BLaER1 treated with 17β-estradiol and CSF1 and Interleukin-3, amounts not matched to agents 10 nM and 100 nM (cell line): Measurements from ENCODE around the gene ABHD10.

Source experiments
- H3K27ac ChIP-seq, 11 experiments: shearing (Covaris generic); formaldehyde crosslinking; 2 replicates each; pipeline ENCODE4 v1.8.1; 2022
- H3K27me3 ChIP-seq, 11 experiments: shearing (Covaris generic); formaldehyde crosslinking; 2 replicates each; pipeline ENCODE4 v1.8.1; 2022
- H3K36me3 ChIP-seq, 11 experiments: shearing (Covaris generic); formaldehyde crosslinking; 2 replicates each; pipeline ENCODE4 v1.8.1; 2022
- H3K4me1 ChIP-seq, 10 experiments: shearing (Covaris generic); formaldehyde crosslinking; 2 replicates each; pipeline ENCODE4 v1.8.1; 2022
- H3K4me2 ChIP-seq, 11 experiments: shearing (Covaris generic); formaldehyde crosslinking; 2 replicates each; pipeline ENCODE4 v1.8.1; 2022
- H3K4me3 ChIP-seq, 10 experiments: shearing (Covaris generic); formaldehyde crosslinking; 2 replicates each; pipeline ENCODE4 v1.8.1; 2022
- H3K9ac ChIP-seq, 11 experiments: shearing (Covaris generic); formaldehyde crosslinking; 2 replicates each; pipeline ENCODE4 v1.8.1; 2022
- H3K9me3 ChIP-seq, 11 experiments: shearing (Covaris generic); formaldehyde crosslinking; replicated peaks in 1 of 11; 2 replicates each; pipeline ENCODE4 v1.8.1; 2022
- H4K20me1 ChIP-seq, 11 experiments: shearing (Covaris generic); formaldehyde crosslinking; 2 replicates each; pipeline ENCODE4 v1.8.1; 2022
- Cebpa-rat ChIP-seq, 11 experiments: shearing (Covaris generic); IDR thresholded peaks; 2 replicates each; pipeline ENCODE4 v1.8.1; 2022

The ABHD10 gene

DNA sequence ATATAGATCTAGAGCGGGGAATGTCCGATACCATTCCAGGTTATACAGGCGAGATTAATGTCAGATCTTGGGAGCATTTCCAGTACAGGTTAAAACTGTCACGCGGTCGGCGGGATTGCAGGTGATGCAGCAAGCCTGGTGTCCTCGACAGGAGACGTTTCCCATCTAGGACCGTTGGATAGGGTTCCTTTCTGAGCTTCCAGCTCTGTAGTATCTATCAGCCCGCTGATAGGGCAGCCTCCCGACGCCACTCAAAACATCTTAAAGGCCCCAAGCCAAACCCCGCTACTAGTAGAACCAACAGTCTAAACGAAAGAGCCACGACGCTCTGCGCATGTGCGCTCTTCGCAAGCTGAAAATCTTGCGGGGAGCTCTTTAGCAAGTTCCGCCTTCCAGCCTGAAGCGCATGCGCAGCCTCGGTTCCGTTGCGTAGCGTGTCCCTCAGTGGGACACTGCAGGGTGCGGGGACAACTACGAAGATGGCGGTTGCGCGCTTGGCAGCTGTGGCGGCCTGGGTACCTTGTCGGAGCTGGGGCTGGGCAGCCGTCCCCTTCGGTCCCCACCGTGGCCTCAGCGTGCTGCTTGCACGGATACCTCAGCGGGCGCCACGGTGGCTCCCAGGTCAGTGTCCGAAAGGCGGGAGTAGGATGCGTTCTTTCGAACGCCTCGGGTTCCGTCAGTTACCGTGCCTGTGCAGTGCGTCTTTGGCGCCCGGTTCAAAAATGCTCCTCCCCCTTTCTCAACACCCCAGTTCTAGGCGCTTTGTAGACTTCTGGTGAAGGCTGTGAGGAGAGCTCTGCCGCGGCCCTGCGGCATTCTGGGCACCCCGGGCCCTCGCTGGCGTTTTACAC is at the start of gene ABHD10:
Gene ABHD10 (plus strand): TSS at position 444 of the 851 bp plus-strand sequence. CDS start 36 bp downstream, at position 480.
- Histone ChIP-seq H3K4me1 (peaks cover 14 to 31% (median 24%) of the 10 kb centered on the region in 10 experiments), H3K9me3 (no peaks in the 10 kb centered on the region), H3K27me3 (no peaks in the 10 kb centered on the region), H3K27ac (peak within 1 kb of the TSS; percentile 66 to 93 (median 89)), H3K4me2 (peak within 1 kb of the TSS; percentile 62 to 88 (median 74)), H3K36me3 (peaks cover 0 to 28% (median 6%) of the 10 kb centered on the region in 11 experiments; a peak in 19 of 22 replicates), H3K9ac (peak within 1 kb of the TSS; percentile 78 to 95 (median 89)), H4K20me1 (peaks cover 0 to 26% (median 7%) of the 10 kb centered on the region in 11 experiments; a peak in 9 of 22 replicates), H3K4me3 (peak within 1 kb of the TSS; percentile 75 to 97 (median 87))
- peak in 2 of 11 experiments; percentile 41 to 66; a peak in 4 of 22 replicates for TF ChIP-seq Cebpa-rat (IDR thresholded peaks at IDR 0.05)

DNA sequence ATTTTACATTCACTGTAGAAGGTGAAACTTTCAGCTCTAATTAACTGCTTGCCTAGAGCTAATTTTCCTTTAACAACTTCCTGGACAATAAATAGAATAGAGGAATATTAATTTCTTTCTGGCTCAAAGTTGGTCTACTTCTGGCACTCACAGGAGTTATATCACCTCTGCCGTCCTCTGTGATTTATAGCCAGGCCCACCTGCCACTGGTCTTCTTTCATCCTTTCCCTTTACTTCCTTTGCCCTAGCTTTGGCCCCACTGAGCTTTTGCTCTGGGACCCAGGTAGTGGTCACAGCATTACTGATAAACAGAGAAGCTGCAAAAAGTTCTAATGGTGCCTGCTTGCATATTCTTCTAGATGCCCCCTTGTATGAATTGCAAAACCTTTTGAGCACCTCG is 49.3 kb upstream of the ABHD10 start:
- H4K20me1 ChIP-seq: no peaks in the 10 kb centered on the region
- H3K27ac ChIP-seq: no peak overlapping the region
- H3K36me3 ChIP-seq: peaks cover 0 to 21% (median 0%) of the 10 kb centered on the region in 11 experiments; a peak in 5 of 22 replicates
- peaks cover 0 to 3% (median 2%) of the 10 kb centered on the region in 10 experiments; a peak in 14 of 20 replicates for H3K4me1 ChIP-seq
- H3K4me3 ChIP-seq: no peak overlapping the region
- H3K9me3 ChIP-seq: peaks cover 0 to 4% (median 0%) of the 10 kb centered on the region in 11 experiments; a peak in 1 of 22 replicates
- no peaks in the 10 kb centered on the region for H3K27me3 ChIP-seq
- no peak overlapping the region for H3K9ac ChIP-seq
- H3K4me2 ChIP-seq: no peak overlapping the region
- TF ChIP-seq Cebpa-rat (IDR thresholded peaks at IDR 0.05): no peak

GRCh38 chr3:111932946-111933345 is 45.9 kb upstream of the ABHD10 start:
- H3K27me3 ChIP-seq: no peaks in the 10 kb centered on the region
- no peak overlapping the region for H3K27ac ChIP-seq
- no peak for TF ChIP-seq Cebpa-rat (IDR thresholded peaks at IDR 0.05)
- no peak overlapping the region for H3K4me2 ChIP-seq
- no peaks in the 10 kb centered on the region for H3K4me1 ChIP-seq
- H3K9me3 ChIP-seq: peaks cover 0 to 4% (median 0%) of the 10 kb centered on the region in 11 experiments; a peak in 1 of 22 replicates
- H4K20me1 ChIP-seq: no peaks in the 10 kb centered on the region
- H3K4me3 ChIP-seq: no peak overlapping the region
- H3K9ac ChIP-seq: no peak overlapping the region
- peaks cover 0 to 21% (median 0%) of the 10 kb centered on the region in 11 experiments; a peak in 5 of 22 replicates for H3K36me3 ChIP-seq

- no peak for TF ChIP-seq Cebpa-rat (IDR thresholded peaks at IDR 0.05)
Measured at GRCh38 chr3:111936191-111936841, 42.5 kb upstream of the ABHD10 start.

DNA sequence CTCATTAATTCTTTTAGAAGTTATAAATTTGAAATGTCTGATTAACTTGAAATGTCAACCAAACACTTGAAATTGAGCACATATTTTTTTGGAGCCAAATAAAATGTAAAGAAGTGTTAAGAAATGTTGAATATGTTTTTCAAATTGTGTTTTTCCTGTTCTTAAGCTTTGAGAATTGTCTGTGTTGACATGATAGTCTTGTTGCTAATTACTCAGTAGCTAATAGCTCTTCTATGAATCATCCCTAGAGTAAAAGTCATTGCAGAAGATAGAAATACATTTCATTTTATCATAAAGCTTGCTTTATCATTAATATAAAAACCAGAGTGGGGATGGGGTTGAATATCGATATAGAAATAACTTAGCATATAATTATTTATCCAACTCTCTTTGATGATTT is 41.9 kb upstream of the ABHD10 start:
- no peak overlapping the region for H3K9ac ChIP-seq
- H3K4me1 ChIP-seq: no peaks in the 10 kb centered on the region
- peaks cover 0 to 47% (median 10%) of the 10 kb centered on the region in 11 experiments; a peak in 10 of 22 replicates for H3K36me3 ChIP-seq
- H3K4me2 ChIP-seq: no peak overlapping the region
- peaks cover 0 to 4% (median 0%) of the 10 kb centered on the region in 11 experiments; a peak in 1 of 22 replicates for H3K9me3 ChIP-seq
- TF ChIP-seq Cebpa-rat (IDR thresholded peaks at IDR 0.05): no peak
- no peak overlapping the region for H3K4me3 ChIP-seq
- no peaks in the 10 kb centered on the region for H3K27me3 ChIP-seq
- no peaks in the 10 kb centered on the region for H4K20me1 ChIP-seq
- H3K27ac ChIP-seq: no peak overlapping the region

More at GRCh38 chr3:111936191-111936841, 42.5 kb upstream of the ABHD10 start:
- Histone ChIP-seq H3K27ac (no peak overlapping the region), H4K20me1 (no peaks in the 10 kb centered on the region), H3K9ac (no peak overlapping the region), H3K4me3 (no peak overlapping the region), H3K27me3 (no peaks in the 10 kb centered on the region), H3K9me3 (peaks cover 0 to 4% (median 0%) of the 10 kb centered on the region in 11 experiments; a peak in 1 of 22 replicates), H3K36me3 (peaks cover 0 to 47% (median 10%) of the 10 kb centered on the region in 11 experiments; a peak in 10 of 22 replicates), H3K4me1 (no peaks in the 10 kb centered on the region), H3K4me2 (no peak overlapping the region)

DNA sequence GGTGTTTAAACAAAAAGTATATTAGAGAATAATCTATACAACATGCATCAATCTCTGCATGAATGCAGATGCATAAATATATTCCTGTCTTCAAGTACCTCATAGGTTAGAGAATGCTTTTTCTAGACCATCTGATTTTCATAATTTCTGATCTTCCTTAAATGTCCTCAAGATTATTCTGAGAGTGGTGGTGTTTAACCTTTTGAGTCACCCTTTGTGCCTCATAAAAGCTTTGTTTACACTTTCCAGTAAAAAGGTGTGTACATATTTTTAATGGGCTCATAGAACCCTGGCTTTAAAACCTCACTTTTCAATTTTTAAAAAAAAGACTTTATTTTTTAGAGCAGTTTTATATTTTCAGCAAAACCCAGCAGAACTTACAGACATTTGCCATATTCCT is 41.0 kb upstream of the ABHD10 start:
- H4K20me1 ChIP-seq: no peaks in the 10 kb centered on the region
- no peak overlapping the region for H3K4me2 ChIP-seq
- H3K27ac ChIP-seq: no peak overlapping the region
- H3K9me3 ChIP-seq: peaks cover 0 to 4% (median 0%) of the 10 kb centered on the region in 11 experiments; a peak in 1 of 22 replicates
- TF ChIP-seq Cebpa-rat (IDR thresholded peaks at IDR 0.05): no peak
- H3K4me1 ChIP-seq: no peaks in the 10 kb centered on the region
- no peak overlapping the region for H3K9ac ChIP-seq
- no peaks in the 10 kb centered on the region for H3K27me3 ChIP-seq
- peaks cover 0 to 43% (median 10%) of the 10 kb centered on the region in 11 experiments; a peak in 9 of 22 replicates for H3K36me3 ChIP-seq
- no peak overlapping the region for H3K4me3 ChIP-seq

- Histone ChIP-seq H3K4me1 (no peaks in the 10 kb centered on the region), H3K27ac (no peak overlapping the region), H3K27me3 (no peaks in the 10 kb centered on the region), H3K9ac (no peak overlapping the region), H4K20me1 (no peaks in the 10 kb centered on the region), H3K4me2 (no peak overlapping the region), H3K36me3 (peaks cover 0 to 38% (median 10%) of the 10 kb centered on the region in 11 experiments; a peak in 9 of 22 replicates), H3K4me3 (no peak overlapping the region), H3K9me3 (no peaks in the 10 kb centered on the region)
- TF ChIP-seq Cebpa-rat (IDR thresholded peaks at IDR 0.05): no peak
Measured at GRCh38 chr3:111939873-111940272, 39.0 kb upstream of the ABHD10 start.

DNA sequence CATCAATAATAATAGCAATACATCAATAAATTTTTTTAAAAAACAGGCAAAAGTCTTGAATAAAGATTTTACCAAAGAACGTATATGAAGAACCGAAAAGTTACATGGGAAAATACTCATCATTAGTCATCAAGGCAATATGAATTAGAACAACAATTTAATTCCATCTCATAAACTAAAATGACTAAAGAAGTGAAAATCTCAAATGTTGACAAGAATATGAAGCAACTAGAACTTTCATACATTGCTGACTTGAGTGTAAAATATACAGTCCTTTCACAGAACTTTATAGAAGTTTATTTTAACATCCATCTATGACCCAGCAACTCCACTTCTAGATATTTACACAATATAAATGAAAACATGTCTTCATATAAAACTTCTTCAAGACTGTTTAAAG is 35.3 kb upstream of the ABHD10 start:
- Histone ChIP-seq H4K20me1 (no peaks in the 10 kb centered on the region), H3K9me3 (no peaks in the 10 kb centered on the region), H3K9ac (no peak overlapping the region), H3K4me3 (no peak overlapping the region), H3K36me3 (peaks cover 0 to 31% (median 10%) of the 10 kb centered on the region in 11 experiments; a peak in 9 of 22 replicates), H3K27ac (no peak overlapping the region), H3K27me3 (no peaks in the 10 kb centered on the region), H3K4me2 (no peak overlapping the region), H3K4me1 (no peaks in the 10 kb centered on the region)
- no peak for TF ChIP-seq Cebpa-rat (IDR thresholded peaks at IDR 0.05)

GRCh38 chr3:111944372-111944771 is 34.5 kb upstream of the ABHD10 start:
- no peak overlapping the region for H3K4me3 ChIP-seq
- H3K9me3 ChIP-seq: no peaks in the 10 kb centered on the region
- H3K9ac ChIP-seq: no peak overlapping the region
- no peak overlapping the region for H3K4me2 ChIP-seq
- no peak overlapping the region for H3K27ac ChIP-seq
- H3K27me3 ChIP-seq: no peaks in the 10 kb centered on the region
- H3K36me3 ChIP-seq: peaks cover 0 to 31% (median 8%) of the 10 kb centered on the region in 11 experiments; a peak in 9 of 22 replicates
- no peaks in the 10 kb centered on the region for H4K20me1 ChIP-seq
- H3K4me1 ChIP-seq: no peaks in the 10 kb centered on the region
- TF ChIP-seq Cebpa-rat (IDR thresholded peaks at IDR 0.05): no peak
